Hepatocyte (in vitro differentiated cells): Measurements from ENCODE around the gene TFF1. TPM values are rescaled to one million over a fixed set of nuclear protein-coding genes. Genes with fewer than 3 reads are reported as not detected.

ENCODE experiments used
- DNase-seq: peaks from one replicate; pipeline ENCODE4 v3.0.0-alpha.2; 2016; ENCODE audit warnings: low spot score
- H2AFZ ChIP-seq: fragments of 200-600 bp; sonication (generic); 2 replicates; pipeline ENCODE4 v1.6.0; 2016; ENCODE audit warnings: antibody characterized with exemption, mild to moderate bottlenecking
- H3K27ac ChIP-seq: fragments of 200-600 bp; sonication (generic); 2 replicates; pipeline ENCODE4 v1.5.1; 2016; ENCODE audit warnings: mild to moderate bottlenecking
- H3K27me3 ChIP-seq: fragments of 200-600 bp; sonication (generic); 2 replicates; pipeline ENCODE4 v1.6.1; 2016
- H3K36me3 ChIP-seq: fragments of 200-600 bp; sonication (generic); replicated peaks from 2 replicates; pipeline ENCODE4 v1.5.1; 2016; ENCODE audit warnings: low read depth; ENCODE audit not compliant: insufficient read depth
- H3K4me1 ChIP-seq: fragments of 200-600 bp; sonication (generic); 2 replicates; pipeline ENCODE4 v1.5.1; 2016; ENCODE audit warnings: mild to moderate bottlenecking, moderate library complexity; ENCODE audit not compliant: insufficient read depth
- H3K4me2 ChIP-seq: fragments of 200-600 bp; sonication (generic); 2 replicates; pipeline ENCODE4 v1.6.0; 2016
- H3K4me3 ChIP-seq: fragments of 200-600 bp; sonication (generic); 2 replicates; pipeline ENCODE4 v1.5.1; 2016; ENCODE audit warnings: mild to moderate bottlenecking
- H3K79me2 ChIP-seq: fragments of 200-600 bp; sonication (generic); 2 replicates; pipeline ENCODE4 v1.6.0; 2017; ENCODE audit warnings: mild to moderate bottlenecking
- H3K9me2 ChIP-seq: fragments of 200-600 bp; sonication (generic); replicated peaks from 2 replicates; pipeline ENCODE4 v1.6.0; 2017; ENCODE audit warnings: mild to moderate bottlenecking; ENCODE audit not compliant: insufficient read depth
- H3K9me3 ChIP-seq: fragments of 200-600 bp; sonication (generic); 2 replicates; pipeline ENCODE4 v1.5.1; 2016; ENCODE audit warnings: low read depth, mild to moderate bottlenecking
- H4K20me1 ChIP-seq: fragments of 200-600 bp; sonication (generic); 2 replicates; pipeline ENCODE4 v1.6.0; 2016; ENCODE audit warnings: mild to moderate bottlenecking; ENCODE audit not compliant: insufficient read depth, poor library complexity, severe bottlenecking
- EZH2 ChIP-seq: fragments of 200-600 bp; sonication (generic); IDR thresholded peaks from 2 replicates; pipeline ENCODE4 v1.6.1; 2016; ENCODE audit warnings: antibody characterized with exemption, mild to moderate bottlenecking, borderline replicate concordance
- EZH2phosphoT487 ChIP-seq: fragments of 200-600 bp; sonication (generic); IDR thresholded peaks from one replicate; pipeline ENCODE4 v1.6.1; 2018; ENCODE audit warnings: antibody characterized with exemption, mild to moderate bottlenecking, low read depth, moderate library complexity; ENCODE audit not compliant: unreplicated experiment, severe bottlenecking
- WGBS: methylation state at CpG from one replicate; pipeline ENCODE4 v1.1.6; 2016; ENCODE audit warnings: low lambda C conversion rate; ENCODE audit errors: missing lambda C conversion rate; 5-methylcytosine and 5-hydroxymethylcytosine counted together
- polyA plus RNA-seq: library from polyadenylated mRNA; unstranded; fragments of >200 nt; fragmentation: Nextera tagmentation; extraction: Ambion mirVana; gene quantifications from 2 replicates; pipeline ENCODE4 v1.2.1, GENCODE V29; 2016
- total RNA-seq: library from RNA; depleted of rRNA; stranded (reverse); fragments of >200 nt; gene quantifications from 2 replicates; pipeline ENCODE4 v1.2.3, GENCODE V29; 2014
- TF ChIP-seq, protein P1 (sequence below): fragments of 200-600 bp; sonication (generic); IDR thresholded peaks from 2 replicates; pipeline ENCODE4 v1.5.1; 2016; ENCODE audit warnings: antibody characterized with exemption, mild to moderate bottlenecking; ENCODE audit not compliant: poor library complexity

The TFF1 gene
- total and polyA plus RNA-seq, 2 experiments from 2014 or later, result 57.4 to 140 TPM

DNA sequence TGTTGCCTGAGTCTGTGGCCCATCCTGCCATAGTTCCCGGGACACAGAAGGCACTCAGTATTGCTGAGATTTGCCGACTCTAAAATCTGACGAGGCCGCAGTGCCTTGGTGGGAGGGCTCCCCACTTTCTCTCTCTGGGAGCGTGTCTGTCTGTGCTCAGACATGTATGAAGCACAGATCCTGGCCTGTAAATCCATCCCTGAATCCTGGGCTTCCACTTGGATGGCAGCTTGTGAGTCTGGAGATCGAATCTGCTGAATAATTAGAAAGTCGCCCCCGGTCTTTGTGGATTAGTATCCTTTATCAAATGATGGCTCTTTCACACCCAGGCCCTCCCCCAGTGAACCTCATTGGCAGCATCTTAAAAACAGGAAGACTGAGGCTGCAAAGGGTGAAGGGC lies 47.7 kb upstream of the TFF1 start:
- no peaks in the 10 kb centered on the region for H3K79me2 ChIP-seq
- no peak overlapping the region for H3K27ac ChIP-seq
- no peak overlapping the region for H2AFZ ChIP-seq
- H3K4me1 ChIP-seq, result no peaks in the 10 kb centered on the region
- H3K27me3 ChIP-seq, result no peaks in the 10 kb centered on the region
- H3K4me3 ChIP-seq, result no peak overlapping the region
- TF ChIP-seq EZH2phosphoT487 (no peak), EZH2 (no peak)
- TF ChIP-seq, protein P1, sequence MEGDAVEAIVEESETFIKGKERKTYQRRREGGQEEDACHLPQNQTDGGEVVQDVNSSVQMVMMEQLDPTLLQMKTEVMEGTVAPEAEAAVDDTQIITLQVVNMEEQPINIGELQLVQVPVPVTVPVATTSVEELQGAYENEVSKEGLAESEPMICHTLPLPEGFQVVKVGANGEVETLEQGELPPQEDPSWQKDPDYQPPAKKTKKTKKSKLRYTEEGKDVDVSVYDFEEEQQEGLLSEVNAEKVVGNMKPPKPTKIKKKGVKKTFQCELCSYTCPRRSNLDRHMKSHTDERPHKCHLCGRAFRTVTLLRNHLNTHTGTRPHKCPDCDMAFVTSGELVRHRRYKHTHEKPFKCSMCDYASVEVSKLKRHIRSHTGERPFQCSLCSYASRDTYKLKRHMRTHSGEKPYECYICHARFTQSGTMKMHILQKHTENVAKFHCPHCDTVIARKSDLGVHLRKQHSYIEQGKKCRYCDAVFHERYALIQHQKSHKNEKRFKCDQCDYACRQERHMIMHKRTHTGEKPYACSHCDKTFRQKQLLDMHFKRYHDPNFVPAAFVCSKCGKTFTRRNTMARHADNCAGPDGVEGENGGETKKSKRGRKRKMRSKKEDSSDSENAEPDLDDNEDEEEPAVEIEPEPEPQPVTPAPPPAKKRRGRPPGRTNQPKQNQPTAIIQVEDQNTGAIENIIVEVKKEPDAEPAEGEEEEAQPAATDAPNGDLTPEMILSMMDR, result no peak
- DNase-seq, result no peak
- no peaks in the 10 kb centered on the region for H3K9me3 ChIP-seq
- H3K9me2 ChIP-seq, result no peaks in the 10 kb centered on the region
- H3K36me3 ChIP-seq, result no peaks in the 10 kb centered on the region
- H4K20me1 ChIP-seq, result no peaks in the 10 kb centered on the region
- H3K4me2 ChIP-seq, result no peak overlapping the region
- WGBS, result 92% methylated on average over 8 of the region's 8 CpGs

DNA sequence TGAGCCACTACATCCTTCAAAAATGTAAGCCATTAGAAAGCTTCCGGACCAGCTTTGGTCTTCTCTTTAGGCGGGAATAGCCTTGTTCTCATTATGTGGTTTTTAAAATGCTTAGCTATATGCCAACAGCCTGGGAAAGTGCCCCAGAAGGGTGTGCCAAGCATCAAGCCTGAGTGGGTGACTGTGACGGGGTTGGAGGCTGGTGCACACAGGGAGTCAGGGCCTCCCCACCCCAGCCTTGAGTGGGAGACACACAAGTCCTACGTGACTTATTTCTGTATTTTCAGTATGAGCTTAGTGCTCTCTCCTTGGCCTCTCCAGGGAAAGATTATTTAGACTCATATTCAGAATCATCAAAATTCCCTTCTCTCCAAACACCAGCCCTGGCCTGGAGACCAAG lies 47.2 kb upstream of the TFF1 start:
- Histone ChIP-seq H3K36me3 (no peaks in the 10 kb centered on the region), H3K9me3 (no peaks in the 10 kb centered on the region), H3K4me1 (no peaks in the 10 kb centered on the region), H3K27me3 (no peaks in the 10 kb centered on the region), H3K9me2 (no peaks in the 10 kb centered on the region), H3K79me2 (no peaks in the 10 kb centered on the region), H3K4me3 (no peak overlapping the region), H3K27ac (no peak overlapping the region), H2AFZ (no peak overlapping the region), H4K20me1 (no peaks in the 10 kb centered on the region), H3K4me2 (no peak overlapping the region)
- 89% methylated on average over 4 of the region's 4 CpGs for WGBS
- DNase-seq, result no peak
- no peak for TF ChIP-seq EZH2phosphoT487
- TF ChIP-seq, protein P1, result no peak
- no peak for TF ChIP-seq EZH2

DNA sequence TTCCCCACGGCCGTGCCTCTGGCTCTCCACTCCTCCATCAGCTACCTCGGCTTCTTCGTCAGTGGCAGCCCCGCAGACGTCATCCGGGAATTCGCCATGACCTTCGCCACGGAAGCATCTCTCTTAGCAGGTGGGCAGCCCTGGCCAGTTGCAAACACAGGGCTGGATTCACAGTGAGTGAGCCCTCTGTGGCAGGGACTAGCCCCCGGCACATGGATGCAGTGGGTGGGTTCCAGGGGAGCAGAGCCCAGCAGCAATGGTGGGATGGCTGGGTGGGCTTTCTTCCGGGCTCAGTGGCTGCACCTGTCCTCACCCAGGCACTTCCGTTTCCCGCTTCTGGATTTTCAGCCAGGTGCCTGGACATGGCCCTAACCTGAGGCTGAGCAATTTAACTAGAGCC lies 46.8 kb upstream of the TFF1 start:
- Histone ChIP-seq H3K79me2 (no peaks in the 10 kb centered on the region), H3K4me3 (no peak overlapping the region), H4K20me1 (no peaks in the 10 kb centered on the region), H3K4me2 (no peak overlapping the region), H3K4me1 (no peaks in the 10 kb centered on the region), H3K27me3 (no peaks in the 10 kb centered on the region), H3K36me3 (no peaks in the 10 kb centered on the region), H2AFZ (no peak overlapping the region), H3K27ac (no peak overlapping the region), H3K9me3 (no peaks in the 10 kb centered on the region), H3K9me2 (no peaks in the 10 kb centered on the region)
- no peak for DNase-seq
- TF ChIP-seq EZH2phosphoT487 (no peak), EZH2 (no peak)
- TF ChIP-seq, protein P1, result no peak
- WGBS, result 86% methylated on average over 14 of the region's 14 CpGs

DNA sequence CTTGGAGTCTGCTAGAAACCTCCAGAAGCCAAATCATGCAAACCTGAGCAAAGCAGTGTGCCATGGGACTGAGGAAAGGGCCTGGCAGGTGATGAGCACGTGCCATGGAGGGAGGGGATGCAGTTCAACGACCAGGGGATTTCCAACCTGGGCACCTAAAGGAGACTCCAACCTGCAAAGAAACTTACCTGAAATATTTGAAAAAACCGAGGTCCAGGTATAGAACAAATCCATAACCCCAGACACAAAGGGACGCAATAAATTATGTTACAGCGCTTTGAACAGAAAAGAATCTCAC lies 46.2 kb upstream of the TFF1 start:
- Histone ChIP-seq H3K4me3 (no peak overlapping the region), H3K4me2 (no peak overlapping the region), H3K27me3 (no peaks in the 10 kb centered on the region), H3K36me3 (no peaks in the 10 kb centered on the region), H4K20me1 (no peaks in the 10 kb centered on the region), H3K4me1 (no peaks in the 10 kb centered on the region), H3K79me2 (no peaks in the 10 kb centered on the region), H2AFZ (no peak overlapping the region), H3K9me2 (no peaks in the 10 kb centered on the region), H3K27ac (no peak overlapping the region), H3K9me3 (no peaks in the 10 kb centered on the region)
- no peak for DNase-seq
- 88% methylated on average over 5 of the region's 5 CpGs for WGBS
- TF ChIP-seq EZH2phosphoT487 (no peak), EZH2 (no peak)
- TF ChIP-seq, protein P1, result no peak
